Frontal cortex (tissue), 4 donors: ENCODE data around the gene CHCHD6. TPM values are rescaled to one million over a fixed set of nuclear protein-coding genes. Genes with fewer than 3 reads are reported as not detected.
A peak's percentile ranks its signal among the peaks of the same experiment; 100 is the strongest.

ENCODE experiments used
- DNase-seq, 2 donors: peaks; one replicate each; pipeline ENCODE4 v3.0.0; 2012; ENCODE audit warnings: low spot score in 2 of 2
- FAIRE-seq: peaks from 2 replicates; lab custom pipeline; 2012; peaks lifted over from hg19 to GRCh38; lab: Jason Lieb, UNC
- total RNA-seq: library from RNA; depleted of rRNA; stranded (reverse); fragments of >200 nt; gene quantifications from one replicate; pipeline ENCODE4 v1.2.3, GENCODE V29; 2014
- donor health status: control.
- donor health status: control.
- donor health status: control.

Gene CHCHD6
- total RNA-seq, 1 donor from 2014 or later, result 33.8 TPM

DNA sequence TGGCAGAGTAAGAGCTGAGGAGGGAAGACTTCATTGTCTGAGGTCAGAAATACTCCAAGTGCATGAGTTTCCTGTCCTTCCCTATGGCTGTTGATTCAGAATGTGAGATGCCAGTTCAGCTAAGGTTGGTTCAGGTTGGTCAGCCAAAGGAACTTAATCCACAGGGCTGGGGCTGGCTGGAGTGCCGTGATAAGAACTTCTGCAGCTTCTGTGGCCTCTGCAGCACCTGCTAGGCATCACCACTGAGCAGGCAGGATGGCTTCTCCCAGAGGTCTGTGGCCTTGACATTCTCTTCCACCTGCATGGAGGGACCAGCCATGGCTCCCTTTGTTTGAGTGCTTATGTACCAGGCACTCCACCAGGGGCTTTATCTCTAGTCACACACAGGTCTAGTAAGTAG, 169.4 kb downstream of the CHCHD6 start:
- no peak for DNase-seq
- no peak for FAIRE-seq

DNA sequence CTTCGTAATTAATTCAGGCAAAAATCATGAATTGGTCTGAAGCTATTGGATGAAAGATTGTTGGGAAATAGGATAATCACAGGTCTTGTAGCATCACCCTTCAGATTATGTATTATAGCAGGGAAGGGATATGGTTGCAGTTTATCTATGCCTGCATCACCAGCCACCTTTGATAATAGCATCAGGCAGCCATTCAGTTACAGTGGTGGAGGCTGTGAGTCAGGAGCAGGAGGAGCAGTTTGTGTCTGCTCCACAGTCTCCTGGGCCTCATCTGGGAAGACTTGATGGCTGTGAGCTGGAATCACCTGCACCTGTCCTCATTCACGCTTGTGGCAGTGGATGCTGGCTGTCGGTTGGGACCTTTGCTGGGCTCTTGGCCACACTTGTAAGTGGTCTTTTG, 174.6 kb downstream of the CHCHD6 start:
- DNase-seq (no peak), FAIRE-seq (no peak)

DNA sequence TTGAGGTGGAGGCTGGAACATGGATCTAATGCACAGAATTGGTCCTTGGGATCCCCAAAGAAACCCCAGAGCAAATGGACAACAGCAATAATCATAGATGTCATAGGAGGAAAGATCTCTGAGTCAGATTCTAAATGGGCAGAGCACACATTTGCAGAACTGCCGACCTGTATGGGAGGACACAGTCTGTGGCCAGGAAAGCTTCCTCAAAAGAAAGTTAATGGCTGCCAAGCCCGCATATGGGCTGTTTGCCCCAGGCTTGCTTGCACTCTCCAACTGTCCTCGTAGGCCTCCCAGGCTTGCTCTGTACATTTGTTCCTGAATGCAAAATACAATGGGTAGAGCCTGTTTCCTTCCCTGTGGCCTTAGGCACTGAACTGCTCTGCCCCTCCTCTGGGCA, 176.9 kb downstream of the CHCHD6 start:
- FAIRE-seq, result no peak
- DNase-seq, result no peak

DNA sequence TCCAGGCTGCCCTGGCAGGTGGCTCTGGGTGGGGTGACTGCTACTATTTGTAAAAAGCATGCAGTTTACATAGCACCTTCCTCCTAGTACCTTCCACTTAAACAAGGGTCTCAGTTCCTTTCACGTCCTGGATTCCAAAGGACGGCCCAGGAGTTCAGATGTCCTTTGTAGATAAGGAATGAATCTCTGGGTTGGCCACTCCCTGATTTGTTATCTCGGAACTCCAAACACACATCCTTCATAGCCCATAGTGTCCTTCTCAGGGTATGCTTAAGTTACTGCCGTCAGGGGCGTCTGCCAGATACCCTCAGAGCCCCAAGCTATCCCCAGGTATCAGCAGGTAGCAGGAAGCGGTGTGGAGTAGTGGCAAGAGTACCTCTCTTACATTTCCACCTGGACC, 177.8 kb downstream of the CHCHD6 start:
- no peak for FAIRE-seq
- DNase-seq, result no peak

DNA sequence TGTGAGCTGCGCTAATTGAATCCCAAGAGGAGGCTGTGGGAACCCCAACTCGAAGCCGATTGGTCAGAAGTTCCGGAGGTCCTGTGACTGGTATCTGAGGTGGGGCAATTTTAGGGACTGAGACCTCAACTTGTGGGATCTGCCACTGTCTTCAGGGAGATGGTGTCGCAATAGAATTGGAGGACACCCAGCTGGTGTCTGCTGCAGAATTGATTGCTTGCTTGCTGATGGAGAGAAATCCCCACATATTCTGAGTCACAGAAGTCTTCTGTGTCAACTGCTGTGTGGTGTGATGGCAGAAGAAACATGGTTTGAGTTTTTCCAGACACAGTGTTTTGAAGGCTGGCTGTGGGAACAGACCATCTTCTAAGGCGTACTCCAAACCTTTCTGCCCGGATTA, 179.2 kb downstream of the CHCHD6 start:
- FAIRE-seq (no peak), DNase-seq (no peak)

DNA sequence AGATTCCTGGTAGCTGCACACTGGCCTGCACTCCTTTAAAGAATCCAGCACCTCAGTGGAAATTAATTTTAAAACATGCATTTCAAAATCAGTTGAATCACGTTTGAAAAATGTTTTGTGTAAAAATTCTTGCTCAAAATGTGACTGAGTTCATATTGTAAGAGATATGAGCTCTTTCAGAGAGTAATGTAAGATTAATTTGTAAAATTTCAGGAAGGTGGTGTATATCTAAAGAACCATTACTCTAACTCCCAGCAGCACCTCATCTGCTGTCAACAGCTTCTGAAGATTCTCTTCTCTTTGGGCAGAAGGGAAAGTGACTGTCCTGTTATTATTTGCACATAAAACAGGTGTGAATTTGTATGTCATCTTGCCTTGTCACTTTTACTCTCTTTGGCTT, 181.4 kb downstream of the CHCHD6 start:
- FAIRE-seq (no peak), DNase-seq (no peak)

DNA sequence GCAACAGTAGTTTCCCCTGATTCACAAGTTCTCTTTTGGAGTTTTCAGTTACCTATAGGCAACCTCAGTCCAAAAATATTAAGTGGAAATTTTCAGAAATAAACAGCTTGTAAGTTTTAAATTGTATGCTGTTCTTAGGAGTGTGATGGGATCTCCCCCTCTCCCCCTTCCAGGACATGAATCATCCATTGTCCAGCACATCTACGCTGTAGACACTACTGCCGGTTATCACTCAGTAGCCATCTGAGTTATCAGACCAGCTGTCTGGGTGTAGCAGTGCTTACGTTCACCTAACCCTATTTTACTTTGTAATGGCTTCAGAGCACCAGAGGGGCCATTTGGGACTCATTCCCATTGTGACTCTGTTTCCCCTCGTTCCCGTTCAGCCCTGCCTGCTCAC, 182.2 kb downstream of the CHCHD6 start:
- FAIRE-seq, result no peak
- no peak for DNase-seq

DNA sequence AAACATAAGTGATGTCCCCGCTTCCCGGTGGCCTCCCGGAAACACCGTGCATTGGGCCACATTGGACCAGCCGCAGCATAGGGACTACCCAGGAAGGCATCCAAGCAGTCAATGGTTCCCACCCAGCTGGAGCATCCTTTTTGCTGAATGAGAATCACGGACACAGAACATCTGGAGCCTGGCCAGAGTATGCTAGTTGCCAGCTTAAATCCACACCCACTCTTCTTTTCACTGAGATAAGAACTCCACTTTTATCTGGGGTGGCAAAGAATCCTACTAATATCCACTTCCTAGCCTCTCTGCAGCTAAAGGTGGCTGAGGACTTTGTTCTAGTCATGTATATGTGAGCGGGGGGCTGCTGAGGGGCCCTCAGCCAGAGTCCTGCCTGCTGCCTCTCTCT, 183.6 kb downstream of the CHCHD6 start:
- DNase-seq (no peak), FAIRE-seq (no peak)

DNA sequence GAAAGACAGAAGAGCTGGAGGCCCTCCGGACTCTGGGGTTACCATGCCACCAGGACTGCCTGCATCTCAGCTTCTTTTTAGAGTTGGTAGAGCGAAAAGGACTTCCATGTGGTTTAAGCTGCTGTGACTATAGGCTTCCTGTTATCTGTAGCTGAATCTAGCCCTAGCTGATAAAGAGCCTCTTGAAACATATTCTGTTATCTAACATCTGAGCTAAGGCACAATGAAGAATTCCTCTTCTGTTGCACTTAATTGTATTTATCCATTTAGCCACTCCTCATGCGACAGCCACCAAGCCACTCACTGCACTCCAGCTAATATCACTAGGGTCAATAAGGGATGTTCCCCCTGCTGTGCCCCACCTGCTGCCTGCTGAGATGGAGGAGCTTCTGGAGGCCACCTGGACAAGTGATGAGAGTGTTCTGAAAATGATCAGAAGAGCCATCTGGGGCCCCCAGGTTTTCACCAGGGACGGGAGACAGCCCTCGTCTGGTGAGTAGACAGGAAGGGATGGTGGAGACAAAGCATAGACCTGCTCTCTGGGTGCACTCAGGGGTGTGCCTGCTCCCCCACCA, 184.2 kb downstream of the CHCHD6 start:
- FAIRE-seq, result no peak
- no peak for DNase-seq

DNA sequence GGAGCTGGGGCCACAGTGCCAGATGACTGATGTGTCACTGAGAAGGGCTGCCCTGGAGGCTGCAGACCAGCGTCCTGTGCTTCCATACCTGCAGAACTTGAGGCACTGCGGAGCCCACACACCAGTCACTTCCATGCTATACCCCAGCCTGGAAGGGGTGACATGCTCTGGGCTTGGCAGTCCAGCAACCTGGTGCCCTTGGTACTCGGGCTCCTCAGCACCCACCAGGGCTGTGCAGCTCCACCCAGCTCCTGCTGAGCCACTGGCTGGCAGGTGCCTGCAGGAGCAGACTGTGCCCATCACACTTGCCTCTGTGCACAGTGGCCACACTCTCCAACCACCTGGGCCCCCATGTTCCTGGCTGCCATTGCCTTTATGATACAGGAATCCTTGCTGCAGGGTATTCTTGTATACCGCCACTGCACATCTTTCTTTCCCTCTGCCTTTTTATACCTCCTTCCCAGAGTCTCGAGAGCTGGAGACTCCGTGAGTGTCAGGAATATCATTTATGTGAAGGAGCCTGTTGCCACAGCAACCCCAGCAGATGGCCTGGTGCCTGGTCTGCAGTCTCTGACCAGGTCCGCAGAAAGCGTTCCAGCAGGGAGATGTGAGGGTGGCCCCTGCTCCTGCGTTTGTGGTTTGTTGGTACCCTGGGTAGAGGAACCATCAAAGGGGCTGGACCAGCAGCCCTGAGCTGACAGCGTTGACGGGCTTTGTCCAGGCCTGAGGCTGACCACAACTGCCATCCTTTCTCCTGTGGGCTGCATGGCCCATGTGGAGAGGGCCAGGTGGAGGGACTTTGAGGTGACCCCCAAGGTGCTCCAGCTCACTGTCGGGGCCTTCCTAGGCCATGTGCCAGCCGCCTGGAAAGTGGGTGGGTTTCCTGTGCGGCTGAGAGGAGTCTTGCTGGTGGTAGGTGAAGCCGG, 185.5 kb downstream of the CHCHD6 start:
- DNase-seq, result peak in 1 of 2 donors; percentile 27
- no peak for FAIRE-seq

DNA sequence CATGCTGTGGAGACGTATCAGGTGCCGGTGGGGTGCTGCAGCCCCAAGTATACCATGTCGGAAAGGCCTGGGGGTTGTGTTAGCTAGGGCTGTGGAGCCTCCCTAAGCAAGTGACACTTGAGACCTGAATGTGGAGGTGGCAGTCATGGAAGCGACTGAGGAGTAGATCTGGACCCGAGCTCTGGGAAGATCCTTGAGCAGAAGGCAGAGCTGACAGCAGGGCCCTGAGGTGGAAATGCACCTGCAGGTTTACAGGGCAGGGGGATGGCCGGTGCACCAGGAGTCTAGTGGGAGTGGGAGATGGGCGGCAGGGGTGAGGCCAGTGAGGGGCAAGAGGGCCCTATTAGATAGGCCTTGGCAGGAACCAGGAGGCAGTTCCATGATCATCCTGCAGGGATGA, 187.1 kb downstream of the CHCHD6 start:
- DNase-seq, result no peak
- FAIRE-seq, result no peak

DNA sequence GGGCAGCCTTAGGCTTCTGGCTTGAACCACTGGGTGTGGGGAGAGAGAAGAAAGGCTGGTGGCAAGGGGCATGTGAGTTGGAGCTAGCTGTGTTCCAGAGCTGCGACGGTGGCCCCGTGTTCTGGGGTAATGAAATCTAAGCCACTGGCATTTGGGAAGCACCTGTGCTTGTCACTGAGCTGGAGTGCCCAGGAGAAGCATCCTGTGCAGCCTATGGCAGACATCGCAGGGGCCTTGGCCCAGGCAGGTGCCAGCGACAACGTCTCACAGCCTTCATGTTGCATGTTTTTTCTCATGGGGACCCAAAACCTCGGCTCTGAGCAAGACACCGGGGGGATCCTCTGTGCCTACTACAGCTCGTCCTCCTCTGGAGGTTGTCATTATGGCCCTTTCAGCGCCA, 187.8 kb downstream of the CHCHD6 start:
- FAIRE-seq (no peak), DNase-seq (no peak)

DNA sequence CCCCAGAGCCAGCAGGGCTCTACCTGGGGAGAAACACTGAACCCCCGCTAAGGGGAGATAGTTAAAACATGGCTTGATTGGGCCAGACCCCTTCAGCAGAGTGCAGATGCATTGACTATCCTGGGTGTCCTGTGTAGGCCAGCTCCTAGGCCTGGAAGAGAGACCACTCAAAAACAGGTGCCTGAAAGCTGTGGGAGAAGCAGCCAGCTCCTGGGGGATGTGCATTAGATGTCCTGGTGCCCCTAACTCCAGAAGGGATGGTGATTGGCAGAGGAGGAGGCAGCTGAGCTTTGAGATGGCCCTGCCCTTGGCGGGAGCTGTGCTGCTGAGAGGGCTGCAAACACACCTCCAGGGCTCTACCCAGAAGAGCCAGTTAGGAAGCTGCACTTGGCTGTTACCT, 189.6 kb downstream of the CHCHD6 start:
- DNase-seq (no peak), FAIRE-seq (no peak)

DNA sequence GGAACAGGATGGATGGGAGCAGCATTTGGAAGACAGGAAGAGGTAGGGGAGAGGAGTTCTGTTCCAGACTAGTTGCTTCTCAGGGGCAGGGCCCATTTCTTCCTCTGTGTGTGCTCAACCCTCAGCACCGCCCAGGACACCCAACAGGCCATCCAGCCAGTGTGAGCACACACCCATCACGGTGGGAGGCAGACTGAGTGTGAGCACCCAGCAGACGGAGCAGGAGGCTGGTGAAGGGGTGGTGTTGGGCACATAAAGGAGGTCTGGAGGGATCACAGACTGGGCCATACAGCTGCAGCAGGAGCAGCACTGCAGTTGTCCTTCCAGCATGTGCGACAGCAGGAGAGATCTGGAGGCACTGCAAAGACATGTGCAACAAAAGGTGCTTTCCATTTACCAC, 190.4 kb downstream of the CHCHD6 start:
- FAIRE-seq, result no peak
- no peak for DNase-seq

DNA sequence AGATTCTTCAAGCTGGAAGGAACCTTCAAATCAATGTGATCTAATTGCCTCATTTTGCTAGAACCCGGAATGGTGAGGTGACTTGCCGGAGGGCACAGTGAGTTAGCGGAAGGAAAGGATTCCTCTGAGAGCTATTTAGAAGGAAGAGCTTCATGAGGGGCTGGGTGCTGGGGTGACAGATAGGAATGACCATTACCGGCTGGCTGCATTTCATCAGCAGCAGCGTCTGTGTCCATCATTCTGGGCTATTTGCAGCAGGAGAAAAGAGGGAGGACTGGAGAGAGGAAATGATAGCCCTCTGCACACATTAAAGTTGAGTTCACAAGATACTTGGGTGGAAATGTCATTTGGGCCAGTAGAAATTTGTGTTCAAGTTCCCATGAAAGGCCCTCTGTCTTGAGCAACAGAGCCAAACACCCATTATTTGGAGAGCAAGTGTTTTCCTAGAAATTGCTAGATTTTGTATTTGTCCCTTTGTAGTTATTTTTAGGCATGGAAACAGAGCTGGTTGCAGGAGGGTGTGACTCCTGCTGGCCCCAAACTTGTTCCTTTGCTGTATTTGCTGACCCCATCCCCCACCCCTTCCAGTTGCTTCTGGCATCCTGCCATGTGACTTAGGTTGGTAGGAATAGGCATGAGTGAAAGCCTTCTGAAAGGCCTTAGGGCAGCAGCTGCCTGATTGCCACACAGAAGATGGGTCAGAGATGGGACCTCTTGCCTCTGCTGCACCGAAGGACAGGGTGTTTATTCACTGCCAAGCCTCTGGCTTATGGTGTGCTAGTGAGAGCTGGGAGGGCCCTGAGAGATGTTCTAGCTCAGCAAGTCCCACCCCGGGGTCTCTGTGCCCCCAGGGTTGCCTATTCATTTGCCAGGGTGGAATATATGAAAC, 191.4 kb downstream of the CHCHD6 start:
- no peak for FAIRE-seq

DNA sequence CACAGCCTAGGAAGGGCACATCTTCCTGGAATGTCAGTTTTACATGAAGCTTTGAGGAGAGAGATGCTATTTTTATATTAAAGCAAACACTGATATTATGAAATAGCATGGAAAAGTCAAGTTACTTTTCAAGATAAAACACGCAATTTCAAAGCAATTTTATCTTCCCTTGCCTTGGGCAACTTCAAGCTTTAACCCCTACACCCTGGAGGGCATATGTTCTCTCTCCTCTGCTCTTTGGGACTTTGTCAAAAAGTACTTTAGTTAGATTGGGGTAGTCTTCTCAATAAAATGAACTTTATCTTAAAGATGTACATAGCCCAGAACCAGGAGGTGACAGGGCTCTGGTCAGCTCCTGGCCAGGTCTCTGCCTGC, 192.0 kb downstream of the CHCHD6 start:
- DNase-seq, result no peak
- no peak for FAIRE-seq

More for the DNA sequence above, 191.4 kb downstream of the CHCHD6 start:
- peak in 1 of 2 donors; percentile 35 for DNase-seq

DNA sequence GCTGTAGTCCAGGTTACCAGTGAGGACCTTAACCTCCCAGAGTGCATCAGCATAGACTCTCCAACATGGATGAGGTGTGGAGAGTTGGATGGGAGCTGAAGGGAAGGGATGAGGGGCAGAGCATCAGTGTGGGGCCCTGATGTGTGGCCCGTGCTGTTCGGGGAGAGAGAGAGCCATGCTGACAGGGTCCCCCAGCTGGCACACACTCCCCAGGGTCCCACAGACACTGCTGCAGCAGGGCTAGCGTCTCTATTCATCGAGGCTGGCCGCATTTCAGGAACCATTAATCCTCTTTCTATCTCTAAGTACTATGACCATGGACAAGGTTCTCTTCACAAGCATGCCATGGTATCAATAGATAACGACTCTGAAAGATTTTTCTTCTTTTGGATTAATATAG, 192.9 kb downstream of the CHCHD6 start:
- DNase-seq (no peak), FAIRE-seq (no peak)

DNA sequence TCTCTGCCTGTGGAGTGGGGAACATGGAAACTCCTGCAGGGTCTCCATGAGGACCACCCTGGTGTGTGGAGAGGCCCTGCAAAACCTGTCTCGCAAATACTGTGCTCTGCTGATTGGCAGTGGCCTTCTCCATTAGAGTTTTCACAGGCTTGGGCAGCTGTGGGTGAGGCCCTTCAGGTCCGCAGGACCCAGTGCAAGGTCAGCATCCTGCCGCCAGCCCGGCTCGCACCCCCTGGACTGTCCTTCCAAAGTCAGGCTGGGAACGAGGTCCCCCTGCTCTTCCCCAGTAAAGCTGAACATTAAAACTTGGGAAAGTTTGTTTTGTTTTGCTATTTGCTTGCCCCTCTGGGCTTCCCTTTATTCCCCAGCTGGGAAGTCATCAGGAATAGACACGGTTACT, 193.9 kb downstream of the CHCHD6 start:
- DNase-seq, result no peak
- FAIRE-seq, result no peak

DNA sequence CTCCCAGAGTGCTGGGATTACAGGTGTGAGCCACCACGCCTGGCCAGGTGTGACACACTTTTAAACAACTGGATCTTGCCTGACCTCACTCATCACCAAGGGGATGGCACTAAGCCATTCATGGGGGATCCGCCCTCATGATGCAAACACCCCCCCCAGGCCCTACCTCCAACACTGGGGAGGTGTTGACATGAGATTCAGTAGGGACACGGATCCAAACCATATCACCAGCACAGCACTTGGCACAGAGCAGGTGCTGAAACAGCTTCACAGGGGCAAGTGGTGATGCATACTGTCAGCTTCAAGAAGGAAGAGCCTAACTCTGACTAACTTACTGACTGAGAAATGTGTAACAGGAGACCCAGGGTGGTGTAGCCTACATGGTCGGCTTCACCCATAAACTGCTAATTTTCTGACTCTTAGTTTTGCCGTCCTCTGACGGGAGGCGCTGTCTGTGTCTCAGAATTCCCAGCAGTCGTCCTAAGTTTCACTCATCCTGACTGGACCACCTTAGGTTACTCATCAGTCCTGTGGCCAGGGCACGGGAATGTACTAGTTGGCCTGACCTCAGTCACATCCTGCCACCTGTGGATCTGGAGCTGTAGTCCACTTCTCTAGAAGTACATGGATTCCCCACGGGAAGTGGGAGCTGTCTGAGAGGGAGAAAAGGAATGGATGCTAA, 197.0 kb downstream of the CHCHD6 start:
- FAIRE-seq, result no peak
- DNase-seq, result no peak

DNA sequence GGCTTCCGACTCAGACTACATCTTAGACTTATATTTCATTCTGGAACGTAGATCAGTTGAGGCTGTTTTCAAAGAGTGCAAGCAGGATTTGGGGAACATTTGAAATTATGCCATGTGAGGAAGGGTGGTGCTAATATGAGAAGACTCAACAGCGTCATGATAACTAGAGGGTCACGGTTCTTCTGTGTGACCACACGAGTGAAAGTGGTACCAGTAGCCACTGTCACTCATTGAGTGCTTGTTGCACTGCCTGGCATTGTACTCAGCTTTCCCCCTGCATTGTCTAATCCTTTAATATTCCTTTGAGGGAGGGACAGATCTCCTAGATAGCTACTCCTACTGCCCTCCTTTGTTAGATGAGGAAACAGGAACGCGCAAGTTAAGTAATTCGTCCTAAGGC, 197.6 kb downstream of the CHCHD6 start:
- FAIRE-seq, result no peak
- DNase-seq, result no peak
